ENCODE results near the gene MYL10.

Gene MYL10

DNA sequence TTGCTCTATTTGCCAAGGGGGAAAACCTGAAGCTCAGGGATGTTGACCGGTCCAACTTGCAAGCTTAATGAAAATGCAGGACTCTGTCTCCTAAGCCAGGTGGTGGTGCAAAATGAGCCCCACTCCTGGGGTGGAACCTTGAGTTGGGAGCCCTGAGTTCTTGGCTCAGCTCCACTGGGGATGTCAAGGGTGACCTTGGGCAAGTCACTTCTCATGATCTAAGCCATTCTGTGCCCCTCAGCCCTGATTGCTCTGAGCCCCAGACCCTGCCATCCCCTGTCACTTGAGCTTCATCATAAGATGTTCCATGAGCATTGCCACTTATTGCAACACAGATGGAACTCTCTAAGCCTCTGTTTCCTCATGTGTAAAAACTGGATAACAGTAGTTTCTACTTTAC is 33.9 kb downstream of the MYL10 start:
- DNase-seq: no peak

DNA sequence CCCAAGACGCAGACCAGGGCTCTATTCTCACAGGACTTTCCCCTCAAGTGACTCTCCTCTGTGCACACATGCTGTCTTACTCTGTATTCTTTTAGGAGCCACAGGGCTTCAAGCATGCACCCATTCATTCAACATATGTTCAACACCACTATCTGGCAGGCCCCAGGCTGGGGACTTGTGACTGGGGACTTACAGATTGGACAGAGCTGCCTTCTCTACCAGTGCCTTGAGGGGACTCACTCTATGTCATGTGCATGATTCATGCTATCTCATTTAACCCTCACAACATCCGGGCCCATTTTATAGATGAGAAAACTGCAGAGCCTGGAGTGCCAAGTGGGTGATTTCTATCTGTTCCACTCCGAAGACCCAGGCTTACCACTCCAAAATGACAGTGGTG is 34.3 kb downstream of the MYL10 start:
- no peak for DNase-seq

DNA sequence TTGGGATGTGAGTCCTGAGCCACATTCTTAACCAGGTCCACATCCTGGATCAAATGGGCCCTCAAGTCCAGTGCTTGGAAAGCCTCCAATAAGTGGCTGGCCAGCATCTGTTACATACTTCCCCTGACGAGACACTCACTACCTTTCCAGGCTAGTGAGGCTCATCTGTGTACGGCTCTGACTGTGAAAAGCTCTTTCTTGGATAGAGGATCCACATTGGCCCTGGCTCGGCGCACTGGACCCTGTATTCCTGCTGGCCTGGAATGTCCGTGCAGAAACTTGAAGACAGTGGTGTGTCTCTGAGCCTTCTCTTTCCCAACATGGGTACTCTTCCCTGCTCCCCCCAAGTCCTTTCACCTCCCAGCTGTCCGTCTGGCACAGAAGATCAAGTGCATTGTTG is 35.5 kb downstream of the MYL10 start:
- DNase-seq: no peak

DNA sequence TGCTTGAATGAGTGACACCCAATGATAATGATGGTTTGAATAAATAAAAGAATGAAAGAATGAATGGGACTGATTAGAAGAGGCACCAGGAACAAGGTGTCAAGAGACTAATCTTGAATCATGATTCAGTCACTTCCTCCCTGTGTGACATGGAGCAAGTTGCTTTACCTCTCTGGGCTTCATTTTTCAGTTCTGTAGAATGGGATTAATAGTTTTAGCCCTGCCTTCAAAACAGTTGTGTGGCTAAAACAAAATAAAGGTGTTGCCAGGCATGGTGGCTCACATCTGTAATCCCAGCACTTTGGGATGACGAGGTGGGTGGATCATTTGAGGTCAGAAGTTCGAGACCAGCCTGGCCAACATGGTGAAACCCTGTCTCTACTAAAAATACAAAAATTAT is 37.6 kb downstream of the MYL10 start:
- DNase-seq: no peak

DNA sequence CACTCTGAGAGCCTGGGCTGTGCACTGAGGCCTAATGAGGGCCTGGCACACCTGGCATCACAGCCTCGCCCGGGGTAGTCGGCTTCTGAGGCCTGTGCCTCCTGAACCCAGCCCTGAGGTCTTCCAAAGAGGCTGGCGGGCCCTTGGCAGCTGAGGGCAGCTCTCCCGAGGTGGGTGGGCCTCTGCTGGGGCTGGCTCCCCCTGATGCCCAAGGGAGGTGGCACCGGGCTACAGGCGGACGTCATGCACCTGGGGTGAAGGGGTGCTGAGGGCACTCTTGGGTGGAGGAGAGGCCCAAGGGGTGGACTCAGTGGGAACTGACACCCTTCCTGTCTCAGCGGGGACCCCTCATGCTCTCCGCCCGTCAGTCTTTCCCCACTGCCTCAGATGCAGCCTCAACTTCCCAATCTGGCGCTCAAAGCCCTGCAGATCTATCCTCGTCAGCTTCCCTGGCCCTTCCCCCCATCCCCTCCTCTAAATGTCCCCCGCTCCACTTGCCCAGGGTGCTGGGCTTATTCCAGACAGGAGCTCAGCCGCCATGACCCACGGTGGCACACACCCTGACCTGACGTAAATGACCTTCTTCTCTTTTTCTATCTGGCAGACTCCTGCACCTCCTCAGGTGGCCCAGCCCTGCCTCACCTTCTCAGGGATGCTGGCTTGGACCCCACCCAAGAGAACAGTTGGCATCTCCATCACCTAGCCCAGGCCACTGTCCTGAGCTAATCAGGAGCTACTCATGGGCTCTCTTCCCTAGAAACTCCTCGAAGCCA is 38.2 kb downstream of the MYL10 start:
- DNase-seq: no peak

DNA sequence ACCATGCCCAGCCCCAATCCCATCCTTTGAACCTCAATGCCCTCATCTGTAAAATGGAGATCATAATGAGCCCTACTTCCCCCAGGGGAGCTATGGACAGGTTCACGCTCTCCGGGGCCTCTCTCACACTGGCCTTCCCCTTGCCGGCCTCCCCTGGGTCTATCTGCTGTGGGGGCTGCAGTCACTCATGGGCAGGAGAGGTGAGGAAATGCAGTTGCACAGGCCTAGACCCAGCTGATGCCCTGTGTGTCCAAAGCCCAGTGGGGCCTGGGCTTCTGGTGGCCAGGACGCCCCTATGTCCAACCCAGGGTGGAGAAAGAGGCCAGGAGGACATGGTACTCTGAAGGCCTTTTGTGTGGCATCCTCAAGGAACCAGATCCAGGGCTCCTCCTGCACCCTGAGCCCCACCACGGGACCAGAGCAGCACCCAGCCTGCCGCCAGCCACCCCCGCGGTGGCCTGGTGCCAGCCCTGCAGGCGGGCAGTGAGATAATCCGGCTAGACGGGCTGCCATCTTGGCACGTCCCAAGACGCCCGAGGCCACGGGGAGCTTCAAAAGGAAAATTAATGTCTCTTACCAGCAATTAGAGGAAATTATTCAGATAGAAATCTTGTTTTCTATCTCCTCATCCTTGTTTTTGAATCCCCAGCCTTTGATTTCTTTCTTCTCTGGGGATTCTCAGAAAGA is 39.0 kb downstream of the MYL10 start:
- DNase-seq: no peak

DNA sequence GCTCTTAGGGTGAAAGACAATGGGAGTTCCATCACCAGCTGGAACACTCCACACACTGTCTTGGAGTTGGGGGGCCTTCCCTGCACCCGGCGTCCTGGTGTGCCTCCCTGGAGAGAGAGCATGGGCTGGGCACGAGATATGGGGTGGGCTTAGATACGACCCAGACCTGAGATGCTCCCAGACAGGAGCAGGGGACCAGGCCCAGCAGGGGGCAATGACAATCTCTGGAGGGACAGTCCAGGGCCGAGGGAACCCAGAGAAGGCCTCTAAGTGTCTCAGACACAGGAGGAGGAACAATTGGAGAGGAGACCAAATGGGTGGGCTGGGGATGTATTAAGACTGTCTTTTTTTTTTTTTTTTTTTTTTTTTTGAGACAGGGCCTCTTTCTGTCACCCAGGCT is 40.0 kb downstream of the MYL10 start:
- DNase-seq: no peak

DNA sequence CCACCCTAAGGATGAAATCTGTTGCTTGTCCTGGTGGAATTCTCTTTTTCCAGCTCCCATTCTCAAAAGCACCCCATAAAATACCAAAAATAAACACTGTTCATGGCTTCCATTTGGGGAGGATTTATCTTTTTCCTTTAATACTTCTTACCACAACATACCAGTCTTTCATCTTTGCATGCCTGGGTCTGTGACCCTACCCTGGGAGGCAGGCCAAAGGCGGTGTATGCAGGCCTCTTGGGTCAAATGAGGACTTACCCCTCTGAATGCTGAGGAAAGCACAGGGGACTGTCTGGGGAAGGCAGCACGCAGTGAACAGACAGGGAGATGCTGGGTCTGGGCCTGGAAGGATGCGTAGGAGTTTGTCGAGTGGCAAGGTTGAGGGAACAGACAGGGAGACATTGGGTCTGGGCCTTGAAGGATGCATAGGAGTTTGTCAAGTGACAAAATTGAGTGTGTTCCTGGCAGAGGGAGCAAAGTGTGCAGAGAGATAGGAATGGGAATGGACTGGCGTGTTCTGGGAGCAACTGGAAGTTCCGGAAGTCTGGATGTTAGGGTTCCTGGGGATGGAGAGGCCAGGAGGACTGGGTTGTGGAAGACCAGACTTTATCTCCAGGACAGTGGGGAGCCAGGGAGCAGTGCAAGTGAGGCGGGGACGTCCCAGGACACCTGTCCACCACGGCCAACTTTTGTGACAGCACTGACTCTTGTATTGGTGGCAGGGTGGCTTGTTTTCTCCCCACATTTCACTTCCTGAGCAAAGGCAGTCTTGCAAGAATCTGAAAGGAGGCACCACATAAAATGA is 40.8 kb downstream of the MYL10 start:
- DNase-seq: no peak

DNA sequence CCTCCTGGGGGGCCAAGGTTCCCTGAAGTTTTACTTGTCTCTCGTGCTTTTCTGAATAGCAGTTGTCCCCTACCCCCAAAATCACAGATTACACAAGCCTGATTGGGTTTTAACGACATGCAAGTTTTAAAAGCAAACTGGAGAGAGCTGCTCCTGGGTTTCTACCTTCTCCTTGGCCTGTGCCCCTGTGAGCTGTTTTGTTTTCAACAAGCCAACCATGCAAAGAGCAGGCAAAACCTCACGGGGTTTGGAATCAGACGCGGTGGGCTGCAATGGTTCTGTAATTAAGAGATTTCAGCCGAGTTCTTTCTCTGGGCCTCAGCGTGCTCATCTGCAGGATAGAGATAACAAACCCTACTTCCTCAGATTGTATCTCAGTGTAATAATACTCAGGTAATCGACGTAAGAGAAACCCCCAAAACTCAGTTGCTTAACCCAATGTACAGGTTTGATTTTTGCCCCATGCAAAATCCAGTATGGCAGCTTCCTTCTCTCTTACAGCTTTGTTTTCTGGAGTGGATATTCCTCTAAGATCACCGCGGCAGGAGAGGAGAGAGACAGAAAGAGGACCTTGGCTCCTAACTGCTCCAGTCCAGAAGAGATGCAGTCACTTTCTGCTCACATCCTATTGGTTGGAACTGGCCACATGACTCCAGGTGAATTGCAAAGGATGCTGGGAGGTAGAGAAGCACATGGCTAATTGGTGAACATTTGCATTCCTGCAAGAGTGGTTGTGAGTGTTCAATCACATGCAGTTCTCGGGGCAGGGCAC is 42.0 kb downstream of the MYL10 start:
- DNase-seq: no peak

DNA sequence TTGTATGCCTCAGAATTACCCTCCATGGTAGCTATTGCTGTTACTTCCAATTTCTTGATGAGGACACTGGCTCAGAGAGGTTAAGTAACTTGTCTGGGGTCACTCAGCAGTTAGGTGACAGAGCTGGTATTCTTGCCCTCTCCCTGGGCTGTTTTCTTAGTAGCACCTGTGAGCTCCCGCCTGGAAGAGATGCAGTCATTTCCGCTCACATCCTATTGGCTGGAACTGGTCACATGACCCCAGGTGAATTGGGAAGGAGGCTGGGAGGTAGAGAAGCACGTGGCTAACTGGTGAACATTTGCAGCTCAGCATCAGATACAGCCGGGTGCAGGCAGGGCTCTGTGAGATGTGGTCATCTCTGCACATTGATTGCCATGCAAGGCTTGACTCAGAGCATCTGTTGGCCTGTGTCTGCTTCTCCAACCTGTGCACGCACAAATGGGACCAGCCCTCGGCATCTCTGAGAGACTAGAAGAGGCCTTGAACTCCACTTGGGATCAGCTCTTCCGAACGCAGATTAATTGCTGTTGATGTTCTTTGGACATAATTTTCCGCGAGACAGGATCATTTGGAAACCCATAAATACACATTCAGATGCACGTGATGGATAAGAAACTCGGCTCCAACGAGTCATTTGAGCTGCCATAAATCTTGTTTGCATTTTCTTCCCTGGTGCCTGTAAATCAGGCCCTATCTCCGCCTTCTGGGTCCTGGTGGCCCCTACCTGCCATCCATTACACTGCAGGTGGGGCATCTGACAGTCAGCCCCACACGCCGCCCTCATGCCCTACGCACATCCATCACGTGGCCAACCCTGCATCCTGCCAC is 42.8 kb downstream of the MYL10 start:
- no peak for DNase-seq

DNA sequence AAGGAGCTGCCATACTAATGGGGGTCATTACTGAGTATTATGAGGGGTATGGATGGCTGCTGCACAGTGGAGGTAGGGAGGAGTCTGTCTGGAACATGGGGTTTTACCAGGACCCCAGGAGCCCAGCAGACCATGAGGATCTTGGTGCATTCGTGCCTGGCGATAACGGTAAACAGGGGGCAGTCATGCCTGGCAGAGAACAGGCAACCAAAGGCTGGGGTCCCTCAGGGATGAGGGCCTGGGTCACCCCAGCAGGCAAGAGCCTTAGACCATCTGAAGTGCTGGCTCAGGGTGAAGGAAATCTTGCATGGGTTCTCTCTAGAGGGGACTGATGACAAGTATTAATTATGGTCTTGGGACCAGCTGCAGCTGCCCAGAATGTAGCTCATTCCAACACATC is 46.1 kb downstream of the MYL10 start:
- DNase-seq: no peak

DNA sequence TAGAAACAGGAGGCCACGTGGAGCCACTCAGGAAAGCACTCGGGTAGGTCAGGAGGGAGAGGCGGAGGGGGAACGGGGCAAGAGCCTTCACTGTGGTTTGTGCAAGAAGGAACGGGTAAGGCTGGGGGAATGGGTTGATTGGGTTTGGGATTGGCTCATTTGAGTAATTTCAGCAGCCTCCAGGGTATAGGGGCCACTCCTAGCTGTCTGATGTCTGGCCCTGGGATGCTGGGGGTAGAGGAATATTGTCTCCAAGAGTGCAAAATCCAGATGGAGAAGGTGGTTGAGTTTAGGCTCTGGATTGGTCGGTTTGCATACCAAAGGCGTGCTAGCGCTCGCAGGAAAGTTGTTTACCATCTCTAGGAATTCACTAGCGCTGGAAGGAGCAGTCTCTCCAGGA is 47.2 kb downstream of the MYL10 start:
- DNase-seq: no peak

DNA sequence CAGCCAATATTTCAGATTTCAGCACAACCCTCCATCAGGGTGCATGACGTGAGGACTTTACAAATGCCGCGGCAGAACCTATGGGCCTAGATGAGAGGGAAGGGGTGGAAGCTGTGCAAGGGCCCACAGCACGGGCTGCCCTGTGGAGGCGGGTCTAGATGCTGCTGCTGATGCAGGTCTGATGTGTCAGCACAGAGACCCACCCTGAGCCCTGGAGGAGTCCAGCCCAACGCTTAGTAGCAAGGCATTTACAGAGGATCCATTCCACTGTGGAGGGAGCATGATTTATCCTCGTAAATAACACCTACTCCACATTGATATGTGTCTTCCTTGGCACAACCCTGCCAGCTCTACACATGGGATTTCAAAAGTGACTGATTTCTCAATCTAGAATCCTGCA is 48.5 kb downstream of the MYL10 start:
- no peak for DNase-seq

DNA sequence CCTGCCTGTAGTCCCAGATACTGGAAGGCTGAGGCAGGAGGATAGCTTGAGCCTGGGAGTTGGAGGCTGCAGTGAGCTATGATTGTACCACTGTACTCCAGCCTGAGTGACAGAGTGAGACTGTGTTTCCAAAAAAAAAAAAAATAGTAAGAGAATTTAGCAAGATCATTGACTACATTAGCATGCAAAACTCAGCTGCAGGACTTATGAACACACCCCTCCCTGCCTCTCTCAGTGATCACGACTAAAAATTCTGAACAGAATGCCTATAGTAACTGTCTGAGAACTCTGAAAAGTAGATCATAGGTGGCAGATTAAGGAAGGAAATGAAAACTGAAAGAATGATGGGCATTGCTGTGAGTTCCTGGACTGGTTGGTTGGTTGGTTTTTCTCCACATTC is 50.5 kb downstream of the MYL10 start:
- no peak for DNase-seq

DNA sequence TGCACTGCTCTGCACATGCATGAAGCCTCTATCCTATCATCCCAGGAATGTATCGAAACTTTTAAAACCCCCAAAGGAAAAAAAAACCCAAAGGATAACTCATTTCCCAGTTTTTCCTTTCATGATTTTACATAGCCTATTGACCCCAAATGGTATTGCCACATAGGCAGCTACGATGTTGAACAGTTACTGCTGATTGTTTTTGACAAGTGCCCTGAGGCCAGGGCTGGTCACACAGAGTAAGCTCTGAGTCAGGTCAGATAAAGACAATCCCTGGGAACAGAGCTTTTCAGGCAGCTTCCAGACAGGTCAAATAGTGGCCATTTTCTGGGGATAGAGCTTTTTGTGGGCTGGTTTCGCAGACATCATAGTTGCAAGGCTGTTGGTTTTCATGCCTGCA is 52.1 kb downstream of the MYL10 start:
- no peak for DNase-seq

DNA sequence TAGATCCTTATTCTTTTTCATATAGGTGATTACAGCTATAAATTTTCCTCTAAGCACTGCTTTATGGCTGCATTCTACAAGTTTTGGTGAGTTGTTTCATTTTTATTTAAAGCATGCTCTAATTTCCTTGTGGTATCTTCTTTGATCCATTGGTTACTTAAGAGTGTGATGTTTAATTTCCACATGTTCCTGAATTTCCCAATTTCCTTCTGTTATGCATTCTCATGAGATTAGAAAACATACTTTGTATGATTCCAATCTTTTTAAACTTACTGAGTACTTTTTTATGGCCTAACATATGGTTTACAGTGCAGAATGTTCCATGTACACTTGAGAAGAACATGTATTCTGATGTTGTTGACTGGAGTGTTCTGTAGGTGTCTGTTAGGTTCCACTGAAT is 53.4 kb downstream of the MYL10 start:
- no peak for DNase-seq

DNA sequence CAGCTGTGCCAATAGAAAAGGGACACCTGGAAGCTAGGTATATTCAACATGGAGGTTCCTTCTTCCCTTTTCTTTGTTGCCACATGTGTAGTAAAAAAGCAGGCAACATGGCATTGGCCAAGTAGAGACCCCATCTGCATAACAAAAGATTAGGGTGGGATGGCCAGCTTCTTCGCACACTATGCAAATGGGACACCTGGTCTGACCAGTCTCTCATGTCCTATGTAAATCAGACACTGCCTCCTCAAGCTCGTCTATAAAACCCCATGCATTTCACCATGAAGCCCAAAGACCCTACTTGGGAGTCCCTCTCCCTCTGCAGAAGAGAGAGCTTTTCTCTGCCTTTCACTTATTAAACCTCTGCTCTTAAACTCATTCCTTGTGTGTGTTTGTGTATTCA is 53.9 kb downstream of the MYL10 start:
- DNase-seq: no peak

DNA sequence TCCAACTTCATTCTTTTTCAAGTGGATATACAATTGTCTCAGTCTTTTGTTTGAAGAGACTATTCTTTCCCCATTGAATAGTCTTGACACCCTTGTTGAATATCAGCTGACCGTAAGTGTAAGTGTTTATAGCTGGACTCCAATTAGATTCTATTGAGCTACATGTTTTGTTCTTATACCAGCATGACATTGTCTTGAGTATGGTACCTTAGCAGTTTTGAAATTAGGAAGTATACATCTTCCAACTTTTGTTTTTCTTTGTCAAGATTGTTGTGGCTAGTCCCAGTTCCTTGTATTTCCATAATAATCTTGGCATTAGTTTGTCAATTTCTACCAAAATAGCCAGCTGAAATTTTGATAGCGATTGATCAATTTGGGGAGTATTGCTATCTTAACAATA is 56.9 kb downstream of the MYL10 start:
- DNase-seq: no peak

DNA sequence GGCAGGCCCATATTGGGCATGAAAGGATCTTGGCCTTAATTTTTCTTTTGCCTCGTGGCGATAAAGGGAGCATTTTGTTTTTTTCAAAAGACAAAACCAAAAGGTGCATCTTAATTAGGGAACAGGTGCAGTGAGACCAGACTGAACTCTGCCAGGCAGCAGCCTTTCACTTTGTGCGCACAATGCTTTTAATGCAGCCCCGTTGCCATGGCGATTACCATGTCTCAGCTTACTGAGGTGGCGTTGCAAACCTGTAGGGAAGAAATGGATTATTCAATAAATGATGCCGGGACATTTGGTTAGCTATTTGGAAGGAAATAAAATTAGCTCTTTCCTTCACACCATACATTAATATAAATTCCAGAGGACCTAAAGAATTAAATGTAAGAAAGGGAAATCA is 61.9 kb downstream of the MYL10 start:
- no peak for DNase-seq

DNA sequence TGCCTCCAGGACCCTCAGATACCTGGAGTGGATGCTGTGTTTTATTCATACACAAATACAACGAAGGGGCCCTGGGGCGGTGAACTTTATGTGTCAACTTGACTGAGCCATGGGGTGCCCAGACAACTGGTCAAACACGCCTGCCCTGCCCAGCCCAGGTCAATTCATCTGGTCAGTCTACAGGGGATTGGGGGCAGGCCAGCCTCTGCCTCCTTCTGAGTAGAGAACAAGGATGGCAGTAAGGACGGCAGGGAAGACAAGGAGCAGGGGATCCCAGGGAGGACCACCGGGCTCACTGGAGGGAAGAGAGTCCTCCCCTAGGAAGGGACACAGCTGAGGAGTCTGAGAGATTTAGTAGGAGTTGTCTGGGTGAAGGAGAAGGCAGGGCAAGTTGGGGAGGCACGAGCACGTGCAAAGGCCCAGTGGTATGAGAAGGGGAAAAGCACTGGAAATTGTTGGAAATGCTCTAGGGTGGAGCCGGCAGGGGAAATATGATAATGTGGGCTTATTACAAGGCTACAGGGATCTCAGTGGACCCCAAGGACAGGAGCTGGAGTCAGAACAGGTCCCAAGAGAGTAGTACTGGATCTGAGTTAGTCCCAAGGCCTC is 63.4 kb downstream of the MYL10 start:
- no peak for DNase-seq

DNA sequence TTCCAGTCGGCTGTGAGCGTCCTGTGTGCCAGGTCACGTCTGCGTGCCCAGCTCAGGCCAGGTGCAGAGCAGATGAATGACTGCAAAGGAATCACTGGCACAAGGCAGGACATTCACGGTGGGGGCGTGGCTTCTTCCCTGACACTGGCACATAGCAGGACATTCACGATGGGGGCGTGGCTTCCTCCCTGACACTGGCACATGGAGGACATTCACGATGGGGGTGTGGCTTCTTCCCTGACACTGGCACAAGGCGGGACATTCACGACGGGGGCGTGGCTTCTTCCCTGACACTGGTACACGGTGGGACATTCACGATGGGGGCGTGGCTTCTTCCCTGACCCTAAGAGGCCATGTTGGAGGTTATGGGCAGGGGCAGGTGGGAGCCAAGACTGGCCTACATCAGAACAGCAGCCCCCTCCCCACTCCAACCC is 64.3 kb downstream of the MYL10 start:
- no peak for DNase-seq
